Right atrium auricular region (tissue), 2 donors: ENCODE data around the gene PDE4A. TPM values are rescaled to one million over a fixed set of nuclear protein-coding genes. Genes with fewer than 3 reads are reported as not detected.
A peak's percentile ranks its signal among the peaks of the same experiment; 100 is the strongest.

Experiments used
- DNase-seq: peaks from one replicate; pipeline ENCODE4 v3.0.0-alpha.2; 2019; ENCODE audit warnings: low spot score
- H3K27ac ChIP-seq, 2 donors: fragments of 200-600 bp; sonication (generic); 1 replicate in 1 of 2; 2 replicates in 1 of 2; pipeline ENCODE4 v1.5.1; 2016 to 2019
- H3K27me3 ChIP-seq, 2 donors: fragments of 200-600 bp; sonication (generic); one replicate each; pipeline versions ENCODE4 v1.5.1 to v1.6.0; 2017 to 2019
- H3K36me3 ChIP-seq: fragments of 200-600 bp; sonication (generic); one replicate; pipeline ENCODE4 v1.5.1; 2016
- H3K4me1 ChIP-seq, 2 donors: fragments of 200-600 bp; sonication (generic); one replicate each; pipeline versions ENCODE4 v1.5.1 to v1.6.0; 2017 to 2019
- H3K4me3 ChIP-seq, 2 donors: fragments of 200-600 bp; sonication (generic); 1 replicate in 1 of 2; 2 replicates in 1 of 2; pipeline ENCODE4 v1.5.1; 2017 to 2019; ENCODE audit warnings: mild to moderate bottlenecking in 1 of 2, moderate library complexity in 1 of 2
- H3K9me3 ChIP-seq, 2 donors: fragments of 200-600 bp; sonication (generic); one replicate each; pipeline ENCODE4 v1.5.1; 2019
- total RNA-seq, 2 donors: library from RNA; depleted of rRNA; stranded (reverse); fragments of >200 nt; gene quantifications; one replicate each; pipeline ENCODE4 v1.1.0, GENCODE V29; 2016
- TF ChIP-seq, protein P1 (sequence below), 2 donors: fragments of 200-600 bp; sonication (generic); IDR thresholded peaks; one replicate each; pipeline ENCODE4 v1.5.1; 2019; ENCODE audit warnings: antibody characterized with exemption in 2 of 2

The PDE4A gene
- total RNA-seq, 2 donors from 2014 or later, result 9.4 to 9.9 TPM

DNA sequence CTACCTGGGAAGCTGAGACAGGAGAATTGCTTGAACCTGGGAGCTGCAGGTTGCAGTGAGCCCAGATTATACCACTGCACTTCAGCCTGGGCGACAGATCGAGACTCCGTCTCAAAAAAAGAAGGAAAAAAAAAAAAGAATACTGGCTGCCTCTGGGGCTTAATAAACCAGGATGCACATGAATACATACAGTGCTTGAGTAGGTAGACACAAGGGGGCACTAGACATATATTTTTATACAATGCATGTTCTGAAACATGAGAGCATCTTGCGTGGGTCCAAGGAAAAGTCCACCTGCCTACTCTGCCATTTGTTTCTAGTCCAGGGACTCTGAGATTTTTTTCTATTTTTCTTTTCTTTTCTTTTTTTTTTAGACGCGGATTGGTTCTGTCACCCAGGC, 51.6 kb downstream of the PDE4A start:
- H3K4me3 ChIP-seq, result no peak overlapping the region
- no peaks in the 10 kb centered on the region for H3K36me3 ChIP-seq
- no peaks in the 10 kb centered on the region for H3K4me1 ChIP-seq
- TF ChIP-seq, protein P1, sequence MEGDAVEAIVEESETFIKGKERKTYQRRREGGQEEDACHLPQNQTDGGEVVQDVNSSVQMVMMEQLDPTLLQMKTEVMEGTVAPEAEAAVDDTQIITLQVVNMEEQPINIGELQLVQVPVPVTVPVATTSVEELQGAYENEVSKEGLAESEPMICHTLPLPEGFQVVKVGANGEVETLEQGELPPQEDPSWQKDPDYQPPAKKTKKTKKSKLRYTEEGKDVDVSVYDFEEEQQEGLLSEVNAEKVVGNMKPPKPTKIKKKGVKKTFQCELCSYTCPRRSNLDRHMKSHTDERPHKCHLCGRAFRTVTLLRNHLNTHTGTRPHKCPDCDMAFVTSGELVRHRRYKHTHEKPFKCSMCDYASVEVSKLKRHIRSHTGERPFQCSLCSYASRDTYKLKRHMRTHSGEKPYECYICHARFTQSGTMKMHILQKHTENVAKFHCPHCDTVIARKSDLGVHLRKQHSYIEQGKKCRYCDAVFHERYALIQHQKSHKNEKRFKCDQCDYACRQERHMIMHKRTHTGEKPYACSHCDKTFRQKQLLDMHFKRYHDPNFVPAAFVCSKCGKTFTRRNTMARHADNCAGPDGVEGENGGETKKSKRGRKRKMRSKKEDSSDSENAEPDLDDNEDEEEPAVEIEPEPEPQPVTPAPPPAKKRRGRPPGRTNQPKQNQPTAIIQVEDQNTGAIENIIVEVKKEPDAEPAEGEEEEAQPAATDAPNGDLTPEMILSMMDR (IDR thresholded peaks at IDR 0.05), result peak in 1 of 2 donors; percentile 41
- no peak for DNase-seq
- H3K27me3 ChIP-seq, result no peaks in the 10 kb centered on the region
- H3K27ac ChIP-seq, result no peak overlapping the region
- no peaks in the 10 kb centered on the region for H3K9me3 ChIP-seq

DNA sequence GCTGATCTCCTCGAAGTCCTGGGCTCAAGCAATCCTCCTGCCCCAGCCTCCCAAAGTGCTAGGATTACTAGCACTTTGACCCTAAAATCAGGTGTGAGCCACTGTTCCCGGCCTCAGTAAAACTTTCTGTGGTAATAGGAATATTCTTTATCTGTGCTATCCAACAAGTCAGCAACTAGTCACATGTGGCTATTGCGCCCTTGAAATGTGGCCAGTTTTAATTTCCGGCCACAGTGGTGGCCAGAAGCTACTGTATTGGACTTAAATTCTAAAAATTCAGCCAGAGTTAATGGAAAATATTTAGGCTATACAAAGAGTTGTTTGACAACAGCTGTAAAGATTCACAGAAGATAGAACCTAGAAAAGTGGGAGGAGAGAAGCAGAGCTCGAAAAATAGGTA, 52.9 kb downstream of the PDE4A start:
- Histone ChIP-seq H3K27me3 (no peaks in the 10 kb centered on the region), H3K36me3 (no peaks in the 10 kb centered on the region), H3K4me1 (no peaks in the 10 kb centered on the region), H3K9me3 (no peaks in the 10 kb centered on the region), H3K4me3 (no peak overlapping the region), H3K27ac (no peak overlapping the region)
- TF ChIP-seq, protein P1 (IDR thresholded peaks at IDR 0.05), result no peak
- DNase-seq, result no peak

DNA sequence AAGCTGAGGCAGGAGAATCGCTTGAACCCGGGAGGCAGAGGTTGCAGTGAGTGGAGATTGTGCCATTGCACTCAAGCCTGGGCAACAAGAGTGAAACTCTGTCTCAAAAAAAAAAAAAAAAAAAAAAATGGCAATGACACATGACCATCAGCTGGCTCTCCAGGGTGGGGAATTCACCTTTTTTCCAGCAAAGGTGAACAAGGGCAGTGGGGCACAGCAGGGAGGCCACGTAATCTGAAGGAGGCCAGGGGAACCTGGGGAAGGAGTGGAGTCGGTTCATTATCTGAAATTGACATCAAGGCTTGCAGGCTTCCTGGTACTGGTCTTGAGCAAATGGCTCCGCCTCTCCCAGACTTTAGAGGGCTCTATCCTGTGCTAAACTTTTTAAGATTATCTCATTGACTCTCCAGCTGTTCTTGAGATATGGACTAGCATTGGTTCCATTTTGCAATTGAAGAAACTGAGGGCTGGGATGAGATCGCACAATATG, 54.7 kb downstream of the PDE4A start:
- peaks cover 0 to 13% of the 10 kb centered on the region in 2 donors for H3K4me1 ChIP-seq
- TF ChIP-seq, protein P1 (IDR thresholded peaks at IDR 0.05), result no peak
- H3K9me3 ChIP-seq, result no peaks in the 10 kb centered on the region
- no peaks in the 10 kb centered on the region for H3K27me3 ChIP-seq
- no peak overlapping the region for H3K4me3 ChIP-seq
- H3K36me3 ChIP-seq, result no peaks in the 10 kb centered on the region
- DNase-seq, result no peak
- H3K27ac ChIP-seq, result no peak overlapping the region

DNA sequence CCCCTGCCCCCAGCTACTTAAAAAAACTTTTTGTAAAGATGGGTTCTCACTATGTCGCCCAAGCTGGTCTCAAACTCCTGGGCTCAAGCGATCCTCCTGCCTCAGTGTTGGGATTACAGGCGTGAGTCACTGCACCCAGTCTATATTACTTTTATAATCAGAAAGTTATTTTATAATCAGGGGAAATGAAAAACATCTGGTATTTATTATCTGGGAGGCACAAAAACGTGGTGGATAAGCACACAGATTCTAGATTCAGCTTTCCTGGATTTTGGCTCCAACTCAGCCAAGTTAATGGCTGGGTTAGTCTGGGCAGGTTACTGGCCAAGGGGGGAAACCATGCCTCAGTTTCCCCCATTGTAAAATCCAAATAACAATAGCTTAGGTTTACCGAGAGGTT, 58.1 kb downstream of the PDE4A start:
- TF ChIP-seq, protein P1 (IDR thresholded peaks at IDR 0.05), result no peak
- DNase-seq, result no peak
- Histone ChIP-seq H3K9me3 (no peaks in the 10 kb centered on the region), H3K4me1 (peaks cover 0 to 14% of the 10 kb centered on the region in 2 donors), H3K27me3 (no peaks in the 10 kb centered on the region), H3K4me3 (peak overlapping the region in 1 of 2 donors; percentile 54), H3K27ac (peak overlapping the region in 1 of 2 donors; percentile 13), H3K36me3 (no peaks in the 10 kb centered on the region)

DNA sequence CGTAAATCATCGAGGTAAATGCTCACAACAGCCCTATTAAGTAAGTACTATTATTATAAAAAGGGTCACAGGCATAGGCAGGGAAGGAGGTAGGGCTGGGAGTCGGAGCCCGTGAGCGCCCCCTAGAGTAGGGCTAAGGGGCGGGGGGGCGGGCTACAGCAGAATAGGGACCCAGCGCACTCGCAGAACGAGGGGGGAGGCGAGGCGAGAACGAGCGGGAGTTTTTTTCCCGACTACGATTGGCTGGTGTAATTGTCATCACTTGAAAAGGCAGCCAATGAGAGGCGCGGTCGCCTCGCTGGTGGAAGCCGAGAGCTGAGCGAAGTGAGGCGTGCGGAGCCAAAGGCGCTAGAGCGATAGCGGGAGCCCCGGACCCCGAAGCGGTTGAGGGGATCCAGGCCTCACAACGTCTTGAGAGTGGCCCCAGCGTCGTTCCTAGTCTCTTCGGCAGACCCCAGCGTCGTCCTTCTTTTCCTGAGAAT, 58.6 kb downstream of the PDE4A start:
- H3K27me3 ChIP-seq, result no peaks in the 10 kb centered on the region
- peak overlapping the region; percentile 34 to 54 for H3K4me3 ChIP-seq
- DNase-seq, result peak; percentile 97
- no peaks in the 10 kb centered on the region for H3K9me3 ChIP-seq
- H3K36me3 ChIP-seq, result no peaks in the 10 kb centered on the region
- TF ChIP-seq, protein P1 (IDR thresholded peaks at IDR 0.05), result peak; percentile 81 to 89
- peak overlapping the region; percentile 24 to 32 for H3K27ac ChIP-seq
- H3K4me1 ChIP-seq, result peaks cover 0 to 14% of the 10 kb centered on the region in 2 donors

DNA sequence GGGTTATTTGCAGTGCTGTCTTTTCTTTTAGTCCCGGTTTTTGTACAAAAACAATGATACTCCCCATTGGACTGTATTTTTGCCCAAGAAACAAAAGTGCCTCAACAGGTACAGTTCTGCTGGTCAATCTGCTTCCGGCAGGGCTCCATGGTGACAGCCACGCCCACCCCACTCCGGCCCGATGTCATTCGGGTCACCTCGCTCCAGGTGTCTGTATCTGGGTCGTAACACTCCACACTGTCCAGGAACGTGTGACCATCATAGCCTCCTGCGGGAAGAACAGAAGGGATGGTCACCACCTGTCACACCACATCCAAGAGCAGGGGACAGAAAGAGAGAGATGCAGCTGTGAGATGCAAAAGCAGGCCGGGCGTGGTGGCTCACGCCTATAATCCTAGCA, 66.2 kb downstream of the PDE4A start:
- Histone ChIP-seq H3K36me3 (peaks cover 68% of the 10 kb centered on the region), H3K27me3 (no peaks in the 10 kb centered on the region), H3K4me1 (peaks cover 0 to 7% of the 10 kb centered on the region in 2 donors), H3K9me3 (no peaks in the 10 kb centered on the region), H3K4me3 (no peak overlapping the region), H3K27ac (no peak overlapping the region)
- no peak for DNase-seq
- TF ChIP-seq, protein P1 (IDR thresholded peaks at IDR 0.05), result no peak
